NCI-H774 (cell line): Measurements from ENCODE around the gene PTGER1.
A peak's percentile ranks its signal among the peaks of the same experiment; 100 is the strongest.
"Not testable (repeated sequence)": the region's sequence is repeated elsewhere in the genome, so short reads cannot be mapped to it uniquely, and the experiment has no call there.

Experiments used
- DNase-seq: peaks from one replicate; lab custom pipeline; 2025; lab: John Stamatoyannopoulos, UW

The PTGER1 gene

DNA sequence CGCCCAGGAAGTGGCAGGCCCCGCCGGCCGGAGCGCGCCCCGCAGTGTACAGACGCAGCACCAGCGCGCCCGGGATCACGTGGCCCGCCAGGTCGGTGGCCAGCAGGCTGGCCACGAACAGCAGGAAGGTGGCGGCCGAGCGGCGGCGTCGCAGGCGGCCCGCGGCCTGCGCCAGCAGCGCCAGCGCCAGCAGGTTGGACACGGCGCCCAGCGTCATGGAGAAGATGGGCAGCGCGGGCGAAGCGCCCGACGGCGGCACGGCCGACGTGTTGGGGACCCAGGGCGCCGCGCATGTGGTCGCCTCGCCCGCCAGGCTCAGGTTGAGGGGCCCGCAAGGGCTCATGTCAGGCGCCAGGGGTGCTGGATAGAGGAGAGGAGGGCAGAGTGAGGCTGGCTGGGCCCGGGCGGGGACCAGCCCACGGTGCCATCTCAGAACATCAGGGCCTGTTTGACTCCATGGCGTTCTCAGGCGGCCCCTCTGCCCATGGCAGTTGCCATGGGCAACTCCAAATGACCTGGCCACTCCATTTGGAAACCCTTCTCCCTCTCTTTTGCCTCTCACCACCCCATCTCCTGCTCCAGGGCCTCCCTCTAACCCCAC lies 1.1 kb downstream of the PTGER1 start:
- DNase-seq: peak; percentile 17

DNA sequence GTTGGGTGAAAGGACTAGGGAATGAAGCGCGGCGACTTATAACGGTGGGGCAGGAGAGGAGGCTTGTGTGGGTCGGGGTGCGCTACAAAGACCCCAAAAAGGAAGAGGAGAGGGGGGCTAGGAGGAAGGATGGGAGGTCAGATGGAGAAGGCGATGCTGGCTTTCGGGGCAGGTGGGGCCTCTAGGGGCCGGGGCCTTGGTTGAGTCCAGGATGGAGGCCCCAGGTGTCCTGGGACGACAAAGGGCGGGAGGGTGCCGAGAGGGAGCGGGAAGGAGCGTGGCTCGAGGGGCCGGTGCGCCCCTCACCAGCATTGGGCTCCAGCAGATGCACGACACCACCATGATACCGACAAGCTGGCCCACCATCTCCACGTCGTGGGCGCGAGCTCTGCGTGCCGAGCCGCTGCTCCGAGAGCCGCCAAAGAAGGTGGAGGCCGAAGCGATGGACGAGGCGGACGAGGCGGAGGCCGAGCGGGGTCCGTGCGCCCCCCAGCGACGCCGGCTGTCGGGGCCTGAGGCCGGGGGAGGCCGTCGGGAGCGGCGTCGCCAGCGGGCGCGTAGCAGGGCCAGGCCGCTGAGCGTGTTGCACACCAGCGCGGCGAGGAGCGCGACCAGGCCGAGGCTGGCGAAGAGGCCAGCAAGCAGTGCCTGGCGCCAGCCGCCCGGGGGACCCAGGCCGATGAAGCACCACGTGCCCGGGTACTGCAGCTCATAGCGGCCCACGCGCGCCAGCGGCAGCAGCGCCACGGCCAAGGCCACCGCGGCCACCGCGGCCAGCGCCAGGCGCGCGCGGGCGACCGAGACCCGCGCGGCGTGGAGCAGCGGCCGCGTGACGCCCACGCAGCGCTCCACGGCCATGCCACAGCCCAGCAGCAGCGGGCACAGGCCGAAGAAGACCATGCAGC lies 1.8 kb downstream of the PTGER1 start:
- no peak for DNase-seq

- peak; percentile 51 for DNase-seq
These were observed 2.8 kb downstream of the PTGER1 start for GRCh38 chr19:14472202-14472938.

DNA sequence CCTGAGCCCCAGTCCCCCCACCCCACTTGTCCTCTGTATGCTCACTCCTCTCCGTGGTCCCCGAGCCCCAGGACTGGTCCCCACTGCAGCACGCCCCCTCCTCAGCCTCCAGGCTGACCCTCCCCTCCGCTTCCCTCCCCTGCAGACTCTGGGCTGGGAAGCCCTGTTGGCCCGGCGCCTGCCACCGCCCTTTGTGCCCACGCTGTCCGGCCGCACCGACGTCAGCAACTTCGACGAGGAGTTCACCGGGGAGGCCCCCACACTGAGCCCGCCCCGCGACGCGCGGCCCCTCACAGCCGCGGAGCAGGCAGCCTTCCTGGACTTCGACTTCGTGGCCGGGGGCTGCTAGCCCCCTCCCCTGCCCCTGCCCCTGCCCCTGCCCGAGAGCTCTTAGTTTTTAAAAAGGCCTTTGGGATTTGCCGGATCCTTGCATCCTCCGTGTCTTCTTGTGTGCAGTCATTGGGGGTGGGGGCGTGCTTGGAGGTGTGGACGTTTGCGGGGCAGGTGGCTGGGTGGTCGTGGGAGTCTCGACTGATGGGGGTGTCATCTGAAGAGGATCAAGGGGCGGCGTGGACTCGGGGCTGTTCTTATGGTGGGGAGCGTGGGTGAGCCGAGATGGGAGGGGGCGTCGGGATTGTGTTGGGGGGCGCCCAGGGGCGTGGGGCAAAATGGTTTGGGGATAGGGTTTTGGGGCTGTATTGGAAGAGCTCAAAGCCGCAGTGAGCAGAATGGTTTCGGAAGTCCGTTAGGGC lies 3.5 kb downstream of the PTGER1 start:
- no peak for DNase-seq

- DNase-seq: no peak
These were observed 4.9 kb downstream of the PTGER1 start for GRCh38 chr19:14470031-14470876.

GRCh38 chr19:14467816-14468215 lies 7.3 kb downstream of the PTGER1 start:
- no peak for DNase-seq

GRCh38 chr19:14467391-14467790 lies 7.8 kb downstream of the PTGER1 start:
- DNase-seq: no peak

DNA sequence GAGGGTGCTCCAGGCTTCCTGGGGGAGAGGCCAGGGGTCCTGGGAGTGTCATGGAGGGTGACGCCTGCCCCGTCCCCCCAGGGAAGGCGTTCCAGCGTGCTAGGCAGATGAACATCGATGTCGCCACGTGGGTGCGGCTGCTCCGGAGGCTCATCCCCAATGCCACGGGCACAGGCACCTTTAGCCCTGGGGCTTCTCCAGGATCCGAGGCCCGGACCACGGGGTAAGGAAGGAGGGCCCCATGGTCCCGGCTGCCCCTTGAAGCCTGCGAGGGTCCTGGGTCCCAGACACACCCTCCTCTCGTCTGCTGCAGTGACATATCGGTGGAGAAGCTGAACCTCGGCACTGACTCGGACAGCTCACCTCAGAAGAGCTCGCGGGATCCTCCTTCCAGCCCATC lies 11.4 kb downstream of the PTGER1 start:
- no peak for DNase-seq

DNA sequence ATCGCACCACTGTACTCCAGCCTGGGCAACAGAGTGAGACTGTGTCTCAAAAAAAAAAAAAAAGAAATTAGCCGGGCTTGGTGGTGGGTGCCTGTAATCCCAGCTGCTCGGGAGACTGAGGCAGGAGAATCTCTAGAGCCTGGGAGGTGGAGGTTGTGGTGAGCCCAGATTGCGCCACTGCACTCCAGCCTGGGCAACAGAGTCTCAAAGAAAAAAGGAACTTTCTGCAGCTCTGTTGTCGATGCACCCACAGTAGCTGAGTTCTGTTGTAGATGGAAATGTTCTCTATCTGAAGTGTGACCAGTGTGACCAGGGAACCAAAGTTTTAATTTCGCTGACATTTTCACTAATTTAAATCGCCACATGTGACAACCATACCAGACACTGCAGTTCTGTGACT lies 12.8 kb downstream of the PTGER1 start:
- DNase-seq: not testable (repeated sequence)

GRCh38 chr19:14460935-14461334 lies 14.2 kb downstream of the PTGER1 start:
- no peak for DNase-seq

DNA sequence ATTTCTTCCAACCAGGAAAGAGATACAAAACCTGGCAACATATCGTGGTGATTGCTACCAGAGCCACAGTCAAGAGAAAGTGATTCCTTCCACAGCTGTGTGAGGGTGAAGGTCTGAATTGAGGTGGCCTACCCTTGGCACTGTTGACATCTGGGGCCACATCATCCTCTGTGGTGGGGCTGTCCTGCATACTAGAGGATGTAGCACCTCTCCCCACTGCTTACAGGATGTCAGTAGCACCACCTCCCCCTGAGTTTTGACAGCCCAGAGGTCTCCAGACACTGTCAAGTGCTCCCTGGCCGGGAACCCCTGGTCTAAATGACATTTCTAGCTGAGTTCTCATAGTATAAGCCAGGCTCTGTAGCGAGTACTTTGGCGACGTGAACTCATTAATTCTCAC lies 15.5 kb downstream of the PTGER1 start:
- no peak for DNase-seq

GRCh38 chr19:14452303-14452702 lies 22.9 kb downstream of the PTGER1 start:
- DNase-seq: not testable (repeated sequence)

- DNase-seq: no peak
These were observed 24.3 kb downstream of the PTGER1 start for GRCh38 chr19:14450876-14451275.

GRCh38 chr19:14450168-14450874 lies 24.8 kb downstream of the PTGER1 start:
- peak; percentile 5 for DNase-seq

DNA sequence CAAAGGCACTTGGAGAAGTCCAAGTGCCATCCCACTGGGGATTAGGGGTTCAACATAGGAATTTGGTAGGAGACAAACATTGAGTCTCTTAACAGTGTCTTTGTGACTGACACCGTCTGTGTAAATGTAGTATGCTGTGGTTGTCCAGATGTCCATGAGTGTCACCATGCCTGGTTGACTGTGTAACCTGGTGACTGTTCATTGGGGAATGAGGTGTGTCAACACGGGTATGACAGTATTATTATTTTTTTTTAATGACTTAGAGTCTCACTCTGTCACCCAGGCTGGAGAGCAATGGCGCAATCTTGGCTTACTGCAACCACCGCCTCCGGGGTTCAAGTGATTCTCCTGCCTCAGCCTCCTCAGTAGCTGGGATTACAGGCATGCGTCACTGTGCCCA lies 25.8 kb downstream of the PTGER1 start:
- DNase-seq: no peak

DNA sequence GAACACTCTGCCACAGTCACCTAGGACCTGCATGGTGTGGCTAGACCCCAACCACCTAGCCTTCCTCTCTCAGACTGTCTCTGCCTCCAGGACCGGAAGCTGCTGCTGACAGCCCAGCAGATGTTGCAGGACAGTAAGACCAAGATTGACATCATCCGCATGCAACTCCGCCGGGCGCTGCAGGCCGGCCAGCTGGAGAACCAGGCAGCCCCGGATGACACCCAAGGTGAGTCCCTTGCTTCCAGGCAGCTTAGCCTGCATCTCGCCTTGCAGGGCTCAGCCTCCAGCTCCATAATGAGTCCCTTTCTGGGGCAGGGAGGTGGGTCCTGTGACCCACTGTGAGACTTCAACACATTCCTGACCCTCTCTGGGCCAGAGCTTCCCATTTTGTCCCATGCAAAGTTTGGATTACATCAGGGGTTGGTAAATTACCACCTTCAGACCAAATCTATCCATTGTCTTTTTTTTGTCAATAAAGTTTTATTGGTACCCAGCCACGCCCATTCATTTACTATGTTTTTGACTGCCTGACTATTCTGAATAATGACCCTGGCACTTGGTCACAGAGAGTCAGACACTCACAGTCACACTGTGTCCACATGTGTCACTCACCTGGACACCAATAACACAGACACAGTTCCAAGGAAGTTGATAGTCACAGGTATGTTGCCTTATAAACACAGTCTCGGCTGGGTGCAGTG lies 28.7 kb downstream of the PTGER1 start:
- no peak for DNase-seq

GRCh38 chr19:14443632-14444216 lies 31.4 kb downstream of the PTGER1 start:
- DNase-seq: no peak

DNA sequence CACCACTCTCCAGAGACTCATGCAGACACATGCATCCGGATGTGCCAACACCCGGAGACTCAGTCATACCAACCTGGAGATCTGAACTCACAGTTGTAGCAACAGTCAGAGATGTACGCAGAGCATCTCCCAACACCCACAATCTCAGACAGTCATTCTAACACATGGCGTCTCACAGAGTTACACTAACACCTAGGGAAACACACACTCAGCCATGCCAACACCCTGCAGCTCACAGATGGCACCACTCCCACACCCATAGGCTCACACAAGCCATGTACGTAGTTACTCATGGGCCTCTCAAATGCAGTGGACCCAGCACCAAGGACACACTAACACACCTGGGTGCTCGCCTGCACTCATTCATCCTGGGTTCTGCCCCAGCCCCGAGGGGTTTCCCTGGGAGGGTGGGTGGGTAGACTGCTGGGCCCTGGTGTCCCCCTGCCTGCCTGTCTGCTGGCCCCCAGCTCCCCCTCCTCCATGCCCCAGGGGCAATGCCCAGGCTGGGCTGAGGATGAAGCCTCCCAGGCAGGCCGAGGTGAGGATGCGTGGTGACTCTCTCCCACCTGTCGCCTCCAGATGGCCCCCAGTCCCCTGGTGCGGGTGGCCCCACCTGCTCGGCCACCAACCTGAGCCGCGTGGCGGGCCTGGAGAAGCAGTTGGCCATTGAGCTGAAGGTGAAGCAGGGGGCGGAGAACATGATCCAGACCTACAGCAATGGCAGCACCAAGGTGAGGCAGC lies 32.1 kb downstream of the PTGER1 start:
- no peak for DNase-seq
